ENCODE data around the gene DACH2. TPM values are rescaled to one million over a fixed set of nuclear protein-coding genes. Genes with fewer than 3 reads are reported as not detected.
A peak's percentile ranks its signal among the peaks of the same experiment; 100 is the strongest.

Gene DACH2
- total RNA-seq (not detected), polyA plus RNA-seq (not detected)
- long read RNA-seq, donor 1, result 0 reads
- long read RNA-seq, donor 2, result 0 reads
- long read RNA-seq, donor 3, result 0 reads

DNA sequence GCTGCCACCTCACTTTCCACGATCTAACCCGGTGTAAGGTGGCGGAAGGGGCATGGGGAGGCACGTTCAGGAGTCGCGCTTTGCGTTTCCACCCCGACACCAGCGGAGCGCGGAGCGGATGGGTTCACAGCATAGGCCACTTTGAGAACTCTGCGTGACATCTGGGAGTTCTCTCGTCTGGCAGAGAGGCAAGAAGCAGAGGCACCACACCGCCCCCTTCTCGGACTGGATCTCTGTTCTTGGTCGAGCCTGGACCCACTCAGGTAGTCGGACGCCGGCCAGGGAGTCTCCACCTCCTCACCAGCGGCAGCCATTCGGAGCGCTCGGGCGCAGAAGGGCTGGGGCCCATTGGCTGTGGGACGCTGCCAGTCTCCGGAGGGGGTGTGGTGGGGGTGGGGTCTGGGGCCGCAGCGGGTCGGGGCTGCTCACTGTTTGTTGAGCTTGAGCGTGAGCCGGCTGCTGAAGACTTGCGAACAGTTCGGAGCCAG, at the start of gene DACH2:
TSS of gene DACH2 (plus strand) at position 428 of the 488 bp plus-strand sequence.
- no peaks in the 10 kb centered on the region for H3K9me3 ChIP-seq
- H3K27me3 ChIP-seq, result peaks cover 0 to 38% (median 13%) of the 10 kb centered on the region in 9 donors
- TF ChIP-seq CTCF (IDR thresholded peaks at IDR 0.05) (no peak), POLR2A (IDR thresholded peaks at IDR 0.05) (no peak)
- WGBS, 4 donors, result 1 to 44% (median 19%) methylated on average over 31 to 34 of the region's 34 CpGs
- peaks cover 0 to 4% (median 0%) of the 10 kb centered on the region in 12 donors for H3K4me1 ChIP-seq
- H3K4me3 ChIP-seq, result peak within 1 kb of the TSS; percentile 0 to 54 (median 40)
- intact Hi-C loops (cut with DNase I), result no loop called here
- ATAC-seq (peak; percentile 90 to 100 (median 100)), DNase-seq (peak; percentile 51 to 76 (median 66))
- no peaks in the 10 kb centered on the region for H3K36me3 ChIP-seq
- H3K27ac ChIP-seq, result no peak within 1 kb of the TSS

- TF ChIP-seq POLR2A (IDR thresholded peaks at IDR 0.05), result no peak
- no peak for TF ChIP-seq CTCF (IDR thresholded peaks at IDR 0.05)
- Histone ChIP-seq H3K27ac (no peak overlapping the region), H3K27me3 (no peaks in the 10 kb centered on the region), H3K36me3 (no peaks in the 10 kb centered on the region), H3K9me3 (no peaks in the 10 kb centered on the region), H3K4me3 (no peak overlapping the region), H3K4me1 (no peaks in the 10 kb centered on the region)
- no peak for DNase-seq
- intact Hi-C loops (cut with DNase I), result no loop called here
- 47 to 71% (median 58%) methylated on average over 2 of the region's 2 CpGs for WGBS, 4 donors
- ATAC-seq, result no peak
Observed at GRCh38 chrX:86102341-86102740, 45.9 kb upstream of the DACH2 start.

DNA sequence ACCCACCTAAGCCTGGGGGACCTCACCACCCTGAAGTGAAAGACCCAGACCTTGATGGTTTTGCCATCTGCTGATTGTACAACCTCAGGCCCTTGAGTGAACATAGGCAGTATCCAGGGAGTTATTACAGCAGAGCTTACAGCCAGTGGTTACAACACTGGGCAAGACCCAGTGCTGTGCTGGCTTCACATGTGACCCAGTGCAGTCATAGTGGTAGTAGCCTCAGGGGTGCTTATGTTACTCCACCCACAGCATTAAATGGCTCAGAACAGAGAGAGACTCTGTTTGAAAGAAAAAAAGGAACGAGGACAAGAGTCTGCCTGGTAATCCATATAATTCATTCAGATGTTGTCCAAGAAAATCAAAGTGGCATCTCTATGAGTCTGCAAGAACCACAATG, 45.2 kb upstream of the DACH2 start:
- no peaks in the 10 kb centered on the region for H3K4me1 ChIP-seq
- TF ChIP-seq CTCF (IDR thresholded peaks at IDR 0.05), result no peak
- no peak overlapping the region for H3K4me3 ChIP-seq
- H3K36me3 ChIP-seq, result no peaks in the 10 kb centered on the region
- H3K9me3 ChIP-seq, result no peaks in the 10 kb centered on the region
- 39 to 83% (median 68%) methylated on average over 1 of the region's 1 CpG for WGBS, 4 donors
- DNase-seq (no peak), ATAC-seq (no peak)
- intact Hi-C loops (cut with DNase I), result no loop called here
- no peak overlapping the region for H3K27ac ChIP-seq
- H3K27me3 ChIP-seq, result no peaks in the 10 kb centered on the region

DNA sequence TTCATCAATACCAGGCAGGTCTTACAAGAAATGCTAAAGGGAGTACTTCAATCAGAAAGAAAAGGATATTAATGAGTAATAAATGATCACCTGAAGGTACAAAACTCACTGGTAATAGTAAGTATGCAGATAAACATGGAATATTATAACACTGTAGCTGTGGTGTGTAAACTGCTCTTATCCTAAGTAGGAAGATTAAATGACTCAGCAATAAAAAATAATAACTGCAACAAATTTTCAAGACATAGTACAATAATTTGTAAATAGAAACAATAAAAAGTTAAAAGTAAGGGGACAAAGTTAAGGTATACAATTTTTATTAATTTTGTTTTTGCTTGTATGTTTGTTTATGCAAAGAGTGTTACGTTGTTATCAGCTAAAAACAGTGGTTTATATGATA, 43.7 kb upstream of the DACH2 start:
- H3K4me3 ChIP-seq, result no peak overlapping the region
- H3K9me3 ChIP-seq, result no peaks in the 10 kb centered on the region
- no peaks in the 10 kb centered on the region for H3K36me3 ChIP-seq
- ATAC-seq (no peak), DNase-seq (no peak)
- WGBS, 4 donors, result 56 to 85% (median 70%) methylated on average over 1 of the region's 1 CpG
- H3K27me3 ChIP-seq, result no peaks in the 10 kb centered on the region
- no peaks in the 10 kb centered on the region for H3K4me1 ChIP-seq
- TF ChIP-seq POLR2A (IDR thresholded peaks at IDR 0.05) (no peak), CTCF (IDR thresholded peaks at IDR 0.05) (no peak)
- H3K27ac ChIP-seq, result no peak overlapping the region
- intact Hi-C loops (cut with DNase I), result no loop called here
